Measurements from ENCODE around the gene SRR.

SRR gene

GRCh38 chr17:2362016-2362415 is 58.3 kb downstream of the SRR start:
- Histone ChIP-seq H3K79me2 (ENCODE audit: low read length) (no peaks in the 10 kb centered on the region), H3K27me3 (replicated peaks; ENCODE audit: insufficient read depth, low read length) (no peaks in the 10 kb centered on the region), H3K9me3 (replicated peaks; ENCODE audit: insufficient read depth, low read length) (no peaks in the 10 kb centered on the region), H3K36me3 (replicated peaks; ENCODE audit: insufficient read depth, low read length) (no peaks in the 10 kb centered on the region), H2AFZ (ENCODE audit: low read length) (no peak overlapping the region), H3K9ac (ENCODE audit: low read length) (no peak overlapping the region), H3K4me3 (ENCODE audit: low read length) (no peak overlapping the region), H3K4me2 (ENCODE audit: low read depth, low read length) (no peak overlapping the region), H3F3A (ENCODE audit: insufficient read depth, low read length) (no peaks in the 10 kb centered on the region), H4K20me1 (ENCODE audit: insufficient read depth, low read length) (no peaks in the 10 kb centered on the region), H3K27ac (ENCODE audit: low read length) (no peak overlapping the region), H3K4me1 (ENCODE audit: low read length) (no peaks in the 10 kb centered on the region), H3K9me2 (replicated peaks; ENCODE audit: insufficient read depth, low read length) (no peaks in the 10 kb centered on the region)
- TF ChIP-seq EZH2 (optimal IDR thresholded peaks at IDR 0.05; ENCODE audit: low read depth, low read length) = no peak
- no peak for TF ChIP-seq EZH2phosphoT487 (IDR thresholded peaks at IDR 0.05; ENCODE audit: low read length)
- no peak for TF ChIP-seq CTCF (IDR thresholded peaks at IDR 0.05; ENCODE audit: low read length)
- no peak for DNase-seq

GRCh38 chr17:2362416-2362815 is 58.7 kb downstream of the SRR start:
- no peaks in the 10 kb centered on the region for H3K4me1 ChIP-seq (ENCODE audit: low read length)
- H3K36me3 ChIP-seq (replicated peaks; ENCODE audit: insufficient read depth, low read length) = no peaks in the 10 kb centered on the region
- no peaks in the 10 kb centered on the region for H3K27me3 ChIP-seq (replicated peaks; ENCODE audit: insufficient read depth, low read length)
- H3K9ac ChIP-seq (ENCODE audit: low read length) = no peak overlapping the region
- H3K4me3 ChIP-seq (ENCODE audit: low read length) = no peak overlapping the region
- no peak overlapping the region for H2AFZ ChIP-seq (ENCODE audit: low read length)
- TF ChIP-seq EZH2phosphoT487 (IDR thresholded peaks at IDR 0.05; ENCODE audit: low read length) (no peak), CTCF (IDR thresholded peaks at IDR 0.05; ENCODE audit: low read length) (no peak), EZH2 (optimal IDR thresholded peaks at IDR 0.05; ENCODE audit: low read depth, low read length) (no peak)
- H3K9me3 ChIP-seq (replicated peaks; ENCODE audit: insufficient read depth, low read length) = no peaks in the 10 kb centered on the region
- DNase-seq = no peak
- no peaks in the 10 kb centered on the region for H3K9me2 ChIP-seq (replicated peaks; ENCODE audit: insufficient read depth, low read length)
- no peak overlapping the region for H3K27ac ChIP-seq (ENCODE audit: low read length)
- no peak overlapping the region for H3K4me2 ChIP-seq (ENCODE audit: low read depth, low read length)
- no peaks in the 10 kb centered on the region for H3K79me2 ChIP-seq (ENCODE audit: low read length)
- H3F3A ChIP-seq (ENCODE audit: insufficient read depth, low read length) = no peaks in the 10 kb centered on the region
- no peaks in the 10 kb centered on the region for H4K20me1 ChIP-seq (ENCODE audit: insufficient read depth, low read length)

GRCh38 chr17:2362881-2363280 is 59.1 kb downstream of the SRR start:
- TF ChIP-seq EZH2 (optimal IDR thresholded peaks at IDR 0.05; ENCODE audit: low read depth, low read length) = no peak
- TF ChIP-seq EZH2phosphoT487 (IDR thresholded peaks at IDR 0.05; ENCODE audit: low read length) = no peak
- TF ChIP-seq CTCF (IDR thresholded peaks at IDR 0.05; ENCODE audit: low read length) = no peak
- Histone ChIP-seq H3K36me3 (replicated peaks; ENCODE audit: insufficient read depth, low read length) (no peaks in the 10 kb centered on the region), H3K9ac (ENCODE audit: low read length) (no peak overlapping the region), H2AFZ (ENCODE audit: low read length) (no peak overlapping the region), H3F3A (ENCODE audit: insufficient read depth, low read length) (no peaks in the 10 kb centered on the region), H3K4me3 (ENCODE audit: low read length) (no peak overlapping the region), H4K20me1 (ENCODE audit: insufficient read depth, low read length) (no peaks in the 10 kb centered on the region), H3K9me3 (replicated peaks; ENCODE audit: insufficient read depth, low read length) (no peaks in the 10 kb centered on the region), H3K4me1 (ENCODE audit: low read length) (no peaks in the 10 kb centered on the region), H3K79me2 (ENCODE audit: low read length) (no peaks in the 10 kb centered on the region), H3K27me3 (replicated peaks; ENCODE audit: insufficient read depth, low read length) (no peaks in the 10 kb centered on the region), H3K4me2 (ENCODE audit: low read depth, low read length) (no peak overlapping the region), H3K27ac (ENCODE audit: low read length) (no peak overlapping the region), H3K9me2 (replicated peaks; ENCODE audit: insufficient read depth, low read length) (no peaks in the 10 kb centered on the region)
- DNase-seq = no peak

Measured in MM.1S (cell line).